HG02678 (cell line): ENCODE data around the gene NMB.
A peak's percentile ranks its signal among the peaks of the same experiment; 100 is the strongest.
"Not testable (repeated sequence)": the region's sequence is repeated elsewhere in the genome, so short reads cannot be mapped to it uniquely, and the experiment has no call there.

ENCODE experiments used
- ATAC-seq: cut with Tn5 transposase; IDR thresholded peaks from one replicate; pipeline ENCODE4 v1.9.1; 2021; ENCODE audit warnings: mild to moderate bottlenecking, moderate library complexity; ENCODE audit not compliant: unreplicated experiment

Gene NMB

DNA sequence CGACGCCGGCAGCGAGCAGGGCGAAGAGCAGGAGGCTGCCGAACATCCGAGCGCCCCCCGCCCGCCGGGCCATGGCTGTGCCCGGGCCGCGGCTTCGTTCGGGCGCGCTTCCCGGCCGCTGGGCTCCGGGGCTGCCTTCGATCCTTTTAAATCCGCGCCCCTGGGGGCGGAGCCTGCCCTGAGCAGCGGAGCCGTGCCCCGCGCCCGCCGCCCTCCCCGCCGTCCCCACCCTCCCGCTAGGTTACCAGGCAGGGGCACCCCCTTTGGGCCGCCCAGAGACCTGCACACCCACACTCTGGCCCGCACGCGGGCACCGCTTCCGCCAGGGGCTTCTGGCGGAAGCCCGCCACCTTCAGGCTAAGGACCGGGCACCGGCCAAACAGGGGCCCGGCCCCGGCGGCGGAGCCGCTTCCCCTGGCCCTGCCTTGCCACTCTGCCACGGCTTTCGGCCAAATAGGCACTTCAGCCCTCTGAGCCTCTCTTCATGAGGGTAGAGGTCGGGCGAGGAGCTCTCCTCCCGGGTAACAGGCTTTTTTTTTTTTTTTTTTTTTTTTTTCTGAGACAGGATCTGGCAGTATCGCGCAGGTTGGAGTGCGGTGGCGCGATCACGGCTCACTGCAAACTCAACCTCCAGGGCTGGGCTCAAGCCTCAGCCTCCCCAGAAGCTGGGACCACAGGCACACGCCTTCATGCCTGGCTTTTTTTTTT, at the start of gene NMB:
Gene NMB (minus strand): TSS at position 120 of the 708 bp plus-strand sequence. CDS start 47 bp downstream, at position 73.
- ATAC-seq: peak; percentile 69

- ATAC-seq: no peak
Observed at GRCh38 chr15:84703808-84704207, 45.8 kb upstream of the NMB start.

- ATAC-seq: no peak
Observed at GRCh38 chr15:84702961-84703482, 45.0 kb upstream of the NMB start.

DNA sequence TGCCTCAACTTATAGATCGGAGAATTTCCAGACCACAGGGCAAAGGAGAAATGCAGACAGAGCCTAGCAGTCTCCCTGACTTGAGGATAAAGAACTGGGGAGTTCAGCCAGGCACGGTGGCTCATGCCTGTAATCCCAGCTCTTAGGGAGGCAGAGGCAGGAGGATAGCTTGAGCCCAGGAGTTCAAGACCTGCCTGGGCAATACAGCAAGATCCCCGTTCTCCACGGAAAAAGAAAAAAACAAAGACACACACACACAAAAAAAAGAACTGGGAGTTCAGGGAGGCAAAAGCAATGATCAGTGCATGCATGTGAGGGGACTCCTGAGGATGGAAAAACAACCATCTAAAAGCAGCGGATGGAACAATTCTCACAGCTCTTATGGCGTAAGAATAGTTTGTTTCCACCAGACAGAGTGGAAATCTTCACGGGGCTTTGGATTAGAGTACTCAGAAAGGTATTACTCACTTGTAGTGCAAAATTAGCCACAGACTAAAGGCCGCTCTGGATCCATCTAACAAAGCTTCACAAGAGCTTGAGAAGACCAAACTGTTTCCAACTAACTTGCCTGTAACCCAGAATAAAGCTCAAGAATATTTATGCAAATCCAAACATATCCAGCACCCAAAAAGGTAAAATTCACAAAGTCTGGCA, 41.7 kb upstream of the NMB start:
- ATAC-seq: no peak

DNA sequence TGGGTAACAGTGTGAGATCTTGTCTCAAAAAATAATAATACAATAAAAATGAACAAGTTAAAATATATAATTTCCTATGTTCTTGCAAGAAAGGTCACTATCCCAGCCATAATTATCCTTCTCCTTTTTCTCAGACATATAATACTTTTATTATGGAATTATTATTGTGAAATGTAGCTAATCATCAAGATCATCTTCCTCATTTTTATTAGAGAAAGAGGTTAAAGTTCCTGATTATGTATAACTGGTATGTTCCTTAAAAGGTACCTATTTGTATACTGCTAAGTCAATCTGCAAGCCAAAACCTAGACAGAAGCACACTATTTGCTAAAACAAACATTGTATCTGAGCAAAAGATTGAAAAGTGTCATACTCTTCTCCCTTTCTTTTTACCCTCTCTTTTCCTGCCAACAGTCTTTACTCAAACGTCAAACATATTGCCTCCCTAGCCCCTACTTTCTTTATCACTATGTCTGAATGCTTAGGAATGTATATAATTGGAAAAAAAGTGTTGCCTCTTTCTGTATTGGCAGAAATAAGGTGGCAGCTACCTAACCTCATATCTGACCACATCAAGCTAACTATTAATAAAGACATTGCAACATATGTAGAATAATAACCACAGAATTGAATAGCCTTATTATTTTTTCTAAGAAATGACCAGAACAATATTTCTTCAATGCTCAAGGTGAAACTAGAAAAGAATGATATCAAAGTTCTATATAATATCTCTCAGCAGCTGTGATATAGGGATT, 39.4 kb upstream of the NMB start:
- no peak for ATAC-seq

GRCh38 chr15:84696757-84697156, 38.8 kb upstream of the NMB start:
- ATAC-seq: no peak

- ATAC-seq: no peak
Observed at GRCh38 chr15:84690342-84690741, 32.3 kb upstream of the NMB start.

- no peak for ATAC-seq
Observed at GRCh38 chr15:84689858-84690257, 31.9 kb upstream of the NMB start.

- not testable (repeated sequence) for ATAC-seq
Observed at GRCh38 chr15:84686446-84686845, 28.4 kb upstream of the NMB start.

DNA sequence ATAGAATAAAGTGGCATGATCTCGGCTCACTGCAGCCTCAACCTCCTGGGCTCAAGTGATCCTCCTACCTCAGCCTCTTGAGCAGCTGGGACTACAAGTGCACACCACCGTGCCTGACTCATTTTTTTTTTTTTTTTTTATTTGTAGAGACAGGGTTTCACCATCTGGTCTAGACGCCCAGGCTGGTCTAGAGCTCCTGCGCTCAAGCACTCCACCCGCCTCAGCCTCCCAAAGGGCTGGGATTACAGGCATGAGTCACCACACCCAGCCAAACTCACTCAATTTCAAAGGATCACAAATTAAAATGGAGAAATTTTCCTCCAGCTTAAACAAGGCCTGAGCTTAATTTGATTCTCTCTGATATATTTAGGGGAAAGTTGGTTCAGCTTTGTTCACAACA, 27.3 kb upstream of the NMB start:
- no peak for ATAC-seq

- no peak for ATAC-seq
Observed at GRCh38 chr15:84684092-84684491, 26.1 kb upstream of the NMB start.

- no peak for ATAC-seq
Observed at GRCh38 chr15:84681831-84682230, 23.8 kb upstream of the NMB start.

DNA sequence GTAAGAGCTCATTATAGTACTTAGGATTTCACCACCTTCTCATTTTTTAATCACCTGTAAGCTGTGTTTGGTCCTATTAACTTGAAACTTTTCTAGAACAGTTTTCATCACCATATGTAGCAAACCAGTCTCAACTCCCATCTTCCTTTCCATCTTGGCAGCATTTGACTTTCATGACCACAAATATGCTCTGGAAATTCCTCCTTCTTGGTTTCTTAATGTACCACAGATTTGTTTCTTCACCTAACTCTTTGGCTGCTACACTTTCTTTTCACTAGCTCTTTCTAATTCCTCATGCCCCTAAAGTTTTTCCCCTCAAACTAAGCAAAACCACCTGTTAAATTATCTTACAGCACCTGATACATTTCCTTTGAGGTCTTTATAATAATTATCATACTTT, 13.2 kb upstream of the NMB start:
- ATAC-seq: no peak

- no peak for ATAC-seq
Observed at GRCh38 chr15:84669726-84670125, 11.7 kb upstream of the NMB start.

GRCh38 chr15:84668221-84668982, 10.4 kb upstream of the NMB start:
- no peak for ATAC-seq

GRCh38 chr15:84666373-84666772, 8.4 kb upstream of the NMB start:
- no peak for ATAC-seq

DNA sequence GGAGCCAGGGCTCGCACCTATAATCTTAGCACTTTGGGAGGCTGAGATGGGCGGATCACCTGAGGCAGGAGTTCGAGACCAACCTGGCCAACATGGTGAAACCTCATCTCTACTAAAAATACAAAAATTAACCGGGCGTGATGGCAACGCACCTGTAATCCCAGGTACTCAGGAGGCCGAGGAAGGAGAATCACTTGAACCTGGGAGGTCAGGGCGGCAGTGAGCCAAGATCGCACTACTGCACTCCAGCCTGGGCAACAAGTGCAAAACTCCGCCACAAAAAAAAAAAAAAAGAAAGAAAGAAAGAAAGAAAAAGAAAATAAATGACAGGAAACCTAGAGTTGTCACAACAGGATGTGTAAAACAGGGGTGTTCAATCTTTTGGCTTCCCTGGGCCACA, 3.0 kb upstream of the NMB start:
- ATAC-seq: no peak

- no peak for ATAC-seq
Observed at GRCh38 chr15:84659904-84660781, 2.1 kb upstream of the NMB start.

DNA sequence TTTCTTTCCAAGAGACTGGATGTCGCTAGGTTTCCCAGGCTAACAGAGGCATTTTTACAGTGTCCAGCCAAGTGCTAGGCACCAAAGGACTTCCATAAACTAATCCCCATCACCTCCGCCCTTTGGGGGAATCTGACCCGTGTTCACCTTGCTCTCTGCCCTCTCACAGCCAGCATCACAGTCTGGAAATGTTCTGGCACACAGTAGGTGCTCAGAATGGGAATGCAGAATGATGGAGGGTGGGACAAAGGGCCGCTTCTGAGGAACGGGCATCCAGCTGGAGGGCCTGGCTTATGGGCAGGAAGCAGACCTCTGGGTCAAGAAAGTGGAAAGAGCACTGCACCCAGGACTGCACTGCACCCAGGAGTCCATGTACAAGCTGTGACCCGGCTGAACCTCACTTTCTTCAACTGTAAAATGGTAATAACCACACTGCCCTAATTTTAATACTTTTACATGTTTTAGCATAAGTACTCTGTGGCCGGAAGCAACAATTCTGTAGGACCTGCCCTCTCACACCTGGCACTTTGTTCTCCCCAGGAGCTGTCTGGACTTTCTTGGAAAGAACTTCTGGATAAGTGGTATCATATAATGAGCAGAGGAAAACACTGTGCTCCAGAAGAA, 901 bp upstream of the NMB start:
- ATAC-seq: no peak

- no peak for ATAC-seq
Observed at GRCh38 chr15:84657748-84658079, 285 bp downstream of the NMB start.
